Measurements from ENCODE around the gene ARHGEF3.
A peak's percentile ranks its signal among the peaks of the same experiment; 100 is the strongest.

The ARHGEF3 gene

GRCh38 chr3:56800130-56800831 is 1.5 kb downstream of the ARHGEF3 start:
- H3K4me3 ChIP-seq (ENCODE audit: low read length), result peak overlapping the region; percentile 73
- DNase-seq (ENCODE audit: low read depth, low spot score), result peak; percentile 95

- peak overlapping the region; percentile 37 for H3K4me3 ChIP-seq (ENCODE audit: low read length)
- peak; percentile 88 for DNase-seq (ENCODE audit: low read depth, low spot score)
These were observed 2.4 kb downstream of the ARHGEF3 start for GRCh38 chr3:56799251-56799882.

GRCh38 chr3:56796996-56797395 is 4.8 kb downstream of the ARHGEF3 start:
- no peak for DNase-seq (ENCODE audit: low read depth, low spot score)
- no peak overlapping the region for H3K4me3 ChIP-seq (ENCODE audit: low read length)

DNA sequence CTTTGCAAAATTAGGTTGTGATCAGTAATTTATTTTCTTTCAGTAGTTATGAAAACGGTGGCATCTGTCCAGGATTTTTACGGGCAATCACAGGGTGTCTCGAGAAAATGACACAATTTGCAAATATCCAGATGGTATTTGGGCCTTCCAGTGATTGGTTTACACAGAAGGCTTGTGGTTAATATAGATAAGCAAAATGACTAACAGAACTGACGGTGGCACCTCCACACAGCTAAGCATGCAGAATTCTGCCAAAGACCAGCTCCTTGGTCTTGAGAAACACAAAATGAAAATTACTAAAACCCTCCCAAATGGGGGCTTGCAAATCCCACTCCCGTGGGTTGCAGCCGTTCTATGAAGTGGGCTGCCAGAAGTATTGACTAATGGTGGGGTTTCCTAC is 5.5 kb downstream of the ARHGEF3 start:
- DNase-seq (ENCODE audit: low read depth, low spot score), result no peak
- no peak overlapping the region for H3K4me3 ChIP-seq (ENCODE audit: low read length)

- DNase-seq (ENCODE audit: low read depth, low spot score), result no peak
- no peak overlapping the region for H3K4me3 ChIP-seq (ENCODE audit: low read length)
These were observed 5.9 kb downstream of the ARHGEF3 start for GRCh38 chr3:56795829-56796185.

- DNase-seq (ENCODE audit: low read depth, low spot score), result no peak
- no peak overlapping the region for H3K4me3 ChIP-seq (ENCODE audit: low read length)
These were observed 6.5 kb downstream of the ARHGEF3 start for GRCh38 chr3:56795097-56795828.

- no peak for DNase-seq (ENCODE audit: low read depth, low spot score)
- H3K4me3 ChIP-seq (ENCODE audit: low read length), result no peak overlapping the region
These were observed 9.6 kb downstream of the ARHGEF3 start for GRCh38 chr3:56792193-56792592.

- peak overlapping the region; percentile 27 for H3K4me3 ChIP-seq (ENCODE audit: low read length)
- DNase-seq (ENCODE audit: low read depth, low spot score), result peak; percentile 97
These were observed 11.5 kb downstream of the ARHGEF3 start for GRCh38 chr3:56790016-56790821.

GRCh38 chr3:56789076-56789475 is 12.7 kb downstream of the ARHGEF3 start:
- no peak overlapping the region for H3K4me3 ChIP-seq (ENCODE audit: low read length)
- no peak for DNase-seq (ENCODE audit: low read depth, low spot score)

- DNase-seq (ENCODE audit: low read depth, low spot score), result no peak
These were observed 13.2 kb downstream of the ARHGEF3 start for GRCh38 chr3:56788521-56788920.

GRCh38 chr3:56787784-56788256 is 13.9 kb downstream of the ARHGEF3 start:
- peak; percentile 56 for DNase-seq (ENCODE audit: low read depth, low spot score)
- peak overlapping the region; percentile 15; the same call in 1 of the 2 replicates for H3K4me3 ChIP-seq (ENCODE audit: low read length)

More at GRCh38 chr3:56788521-56788920, 13.2 kb downstream of the ARHGEF3 start:
- H3K4me3 ChIP-seq (ENCODE audit: low read length), result no peak overlapping the region

GRCh38 chr3:56787258-56787775 is 14.4 kb downstream of the ARHGEF3 start:
- peak; percentile 66 for DNase-seq (ENCODE audit: low read depth, low spot score)
- H3K4me3 ChIP-seq (ENCODE audit: low read length), result peak overlapping the region; percentile 15; the same call in 1 of the 2 replicates

GRCh38 chr3:56785499-56785898 is 16.2 kb downstream of the ARHGEF3 start:
- no peak for DNase-seq (ENCODE audit: low read depth, low spot score)
- no peak overlapping the region; the same call in 1 of the 2 replicates for H3K4me3 ChIP-seq (ENCODE audit: low read length)

GRCh38 chr3:56784448-56785001 is 17.2 kb downstream of the ARHGEF3 start:
- no peak overlapping the region for H3K4me3 ChIP-seq (ENCODE audit: low read length)
- no peak for DNase-seq (ENCODE audit: low read depth, low spot score)

DNA sequence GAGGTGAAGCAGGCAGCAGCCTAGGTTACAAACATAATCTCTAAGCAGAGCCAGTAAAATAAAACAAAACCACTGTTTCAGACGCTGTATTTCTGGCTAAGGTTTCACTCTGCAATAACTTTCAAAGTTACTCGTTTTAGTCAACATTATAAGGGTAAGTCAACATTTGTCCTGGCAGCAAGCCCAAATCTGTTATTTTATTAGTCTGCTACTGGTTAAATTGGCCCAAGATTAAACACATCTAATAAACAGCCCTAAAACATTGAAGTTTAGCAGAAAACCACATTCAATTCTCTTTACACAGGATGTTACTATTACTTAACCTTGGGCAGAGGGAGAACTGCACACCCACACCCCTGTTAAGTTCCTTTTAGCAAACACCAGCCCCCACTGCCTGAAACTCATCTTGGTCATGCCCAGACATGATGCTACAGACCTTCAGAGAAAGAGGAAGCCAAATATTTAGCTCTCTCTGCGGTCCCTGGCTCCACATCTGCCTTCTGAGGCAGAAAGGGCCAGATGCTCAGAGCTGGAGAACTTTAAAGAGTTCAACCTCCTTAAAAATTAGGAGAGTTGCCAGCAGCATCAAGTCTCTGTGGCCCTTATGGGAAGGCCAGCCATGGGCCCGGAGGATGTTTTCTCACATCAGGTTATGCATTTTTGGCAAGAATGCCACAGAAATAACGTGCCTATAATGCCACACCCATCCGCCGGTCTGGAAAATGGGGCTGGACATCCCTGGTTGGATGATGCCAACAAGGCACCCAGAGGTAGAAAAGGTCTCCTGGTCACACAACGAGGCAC is 17.9 kb downstream of the ARHGEF3 start:
- H3K4me3 ChIP-seq (ENCODE audit: low read length), result peak overlapping the region; percentile 11; the same call in 1 of the 2 replicates
- peak; percentile 92 for DNase-seq (ENCODE audit: low read depth, low spot score)

GRCh38 chr3:56782906-56783305 is 18.8 kb downstream of the ARHGEF3 start:
- H3K4me3 ChIP-seq (ENCODE audit: low read length), result no peak overlapping the region

GRCh38 chr3:56782215-56782614 is 19.5 kb downstream of the ARHGEF3 start:
- no peak for DNase-seq (ENCODE audit: low read depth, low spot score)
- H3K4me3 ChIP-seq (ENCODE audit: low read length), result no peak overlapping the region

More at GRCh38 chr3:56782906-56783305, 18.8 kb downstream of the ARHGEF3 start:
- no peak for DNase-seq (ENCODE audit: low read depth, low spot score)

DNA sequence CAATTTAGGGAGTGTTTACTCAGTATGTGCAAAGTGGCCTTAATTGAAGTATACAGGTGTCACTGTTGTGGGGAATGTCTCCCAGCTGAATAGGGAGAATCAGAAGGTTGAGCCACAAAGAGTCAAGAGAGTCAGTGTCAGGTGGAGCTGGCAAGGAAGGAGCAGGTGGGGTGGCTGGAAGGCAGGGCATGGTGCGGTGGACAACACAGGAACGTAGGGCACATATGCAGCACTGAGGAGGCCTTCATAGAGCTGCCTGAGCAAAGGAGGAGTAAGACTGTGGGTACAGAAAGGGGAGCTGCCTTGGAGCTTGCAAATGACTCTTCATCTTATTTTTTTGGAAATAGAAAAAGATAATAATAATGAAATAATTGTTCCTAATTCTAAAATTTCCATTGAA is 20.0 kb downstream of the ARHGEF3 start:
- no peak overlapping the region for H3K4me3 ChIP-seq (ENCODE audit: low read length)
- DNase-seq (ENCODE audit: low read depth, low spot score), result no peak

Measured in Jurkat, Clone E6-1 (cell line).